Measurements from ENCODE around the gene C3orf38.

C3orf38 gene

DNA sequence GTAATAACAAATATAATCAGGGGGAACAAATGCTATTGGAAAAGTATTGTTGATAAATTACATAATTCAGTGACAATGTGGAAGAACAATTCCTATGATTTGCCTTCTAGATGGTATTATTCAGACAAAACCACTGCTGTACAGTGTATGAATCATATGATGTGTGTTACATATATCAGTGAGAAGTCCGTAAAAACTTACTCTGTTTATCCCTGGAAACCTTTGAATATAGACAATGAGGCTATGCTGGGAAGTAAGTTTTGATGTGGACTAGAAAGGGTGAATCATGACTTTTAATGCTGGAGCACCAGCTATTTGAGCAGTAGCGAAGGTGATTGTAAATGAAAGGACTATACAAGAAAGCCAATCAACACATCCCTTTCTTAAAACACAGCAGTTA is 17.9 kb downstream of the C3orf38 start (continued):
- TF ChIP-seq SETDB1 (IDR thresholded peaks at IDR 0.05; ENCODE audit: insufficient read length, low read length) (no peak), ZNF600 (tag by site-specific recombination; IDR thresholded peaks at IDR 0.05) (no peak), ZNF704 (tag by site-specific recombination; IDR thresholded peaks at IDR 0.05) (no peak), GFI1B (tag by site-specific recombination; IDR thresholded peaks at IDR 0.05) (no peak), ZNF629 (tag by site-specific recombination; IDR thresholded peaks at IDR 0.05) (no peak), ZNF280C (tag by site-specific recombination; IDR thresholded peaks at IDR 0.05) (no peak), ZNF138 (tag by site-specific recombination; IDR thresholded peaks at IDR 0.05; ENCODE audit: borderline replicate concordance) (no peak)
- TF ChIP-seq, protein P1, sequence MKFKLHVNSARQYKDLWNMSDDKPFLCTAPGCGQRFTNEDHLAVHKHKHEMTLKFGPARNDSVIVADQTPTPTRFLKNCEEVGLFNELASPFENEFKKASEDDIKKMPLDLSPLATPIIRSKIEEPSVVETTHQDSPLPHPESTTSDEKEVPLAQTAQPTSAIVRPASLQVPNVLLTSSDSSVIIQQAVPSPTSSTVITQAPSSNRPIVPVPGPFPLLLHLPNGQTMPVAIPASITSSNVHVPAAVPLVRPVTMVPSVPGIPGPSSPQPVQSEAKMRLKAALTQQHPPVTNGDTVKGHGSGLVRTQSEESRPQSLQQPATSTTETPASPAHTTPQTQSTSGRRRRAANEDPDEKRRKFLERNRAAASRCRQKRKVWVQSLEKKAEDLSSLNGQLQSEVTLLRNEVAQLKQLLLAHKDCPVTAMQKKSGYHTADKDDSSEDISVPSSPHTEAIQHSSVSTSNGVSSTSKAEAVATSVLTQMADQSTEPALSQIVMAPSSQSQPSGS (tag by site-specific recombination; IDR thresholded peaks at IDR 0.05; ENCODE audit: low read depth) = no peak

- no peak overlapping the region for H3K27ac ChIP-seq (ENCODE audit: extremely low read depth, low read depth, low read length)
- no peaks in the 10 kb centered on the region for H3K4me1 ChIP-seq (ENCODE audit: control insufficient read depth, insufficient read depth, low read length)
- CTCF ChIA-PET = no interaction called here
- peaks cover 0 to under 1% of the 10 kb centered on the region in 2 experiments; a peak in 1 of 3 replicates for H3K36me3 ChIP-seq (ENCODE audit: control insufficient read depth in 2 of 2, insufficient read depth in 1 of 2, low read length in 2 of 2)
- no peaks in the 10 kb centered on the region for H3K9me3 ChIP-seq (ENCODE audit: control insufficient read depth, insufficient read depth, low read depth, low read length)
- TF ChIP-seq, protein P2, sequence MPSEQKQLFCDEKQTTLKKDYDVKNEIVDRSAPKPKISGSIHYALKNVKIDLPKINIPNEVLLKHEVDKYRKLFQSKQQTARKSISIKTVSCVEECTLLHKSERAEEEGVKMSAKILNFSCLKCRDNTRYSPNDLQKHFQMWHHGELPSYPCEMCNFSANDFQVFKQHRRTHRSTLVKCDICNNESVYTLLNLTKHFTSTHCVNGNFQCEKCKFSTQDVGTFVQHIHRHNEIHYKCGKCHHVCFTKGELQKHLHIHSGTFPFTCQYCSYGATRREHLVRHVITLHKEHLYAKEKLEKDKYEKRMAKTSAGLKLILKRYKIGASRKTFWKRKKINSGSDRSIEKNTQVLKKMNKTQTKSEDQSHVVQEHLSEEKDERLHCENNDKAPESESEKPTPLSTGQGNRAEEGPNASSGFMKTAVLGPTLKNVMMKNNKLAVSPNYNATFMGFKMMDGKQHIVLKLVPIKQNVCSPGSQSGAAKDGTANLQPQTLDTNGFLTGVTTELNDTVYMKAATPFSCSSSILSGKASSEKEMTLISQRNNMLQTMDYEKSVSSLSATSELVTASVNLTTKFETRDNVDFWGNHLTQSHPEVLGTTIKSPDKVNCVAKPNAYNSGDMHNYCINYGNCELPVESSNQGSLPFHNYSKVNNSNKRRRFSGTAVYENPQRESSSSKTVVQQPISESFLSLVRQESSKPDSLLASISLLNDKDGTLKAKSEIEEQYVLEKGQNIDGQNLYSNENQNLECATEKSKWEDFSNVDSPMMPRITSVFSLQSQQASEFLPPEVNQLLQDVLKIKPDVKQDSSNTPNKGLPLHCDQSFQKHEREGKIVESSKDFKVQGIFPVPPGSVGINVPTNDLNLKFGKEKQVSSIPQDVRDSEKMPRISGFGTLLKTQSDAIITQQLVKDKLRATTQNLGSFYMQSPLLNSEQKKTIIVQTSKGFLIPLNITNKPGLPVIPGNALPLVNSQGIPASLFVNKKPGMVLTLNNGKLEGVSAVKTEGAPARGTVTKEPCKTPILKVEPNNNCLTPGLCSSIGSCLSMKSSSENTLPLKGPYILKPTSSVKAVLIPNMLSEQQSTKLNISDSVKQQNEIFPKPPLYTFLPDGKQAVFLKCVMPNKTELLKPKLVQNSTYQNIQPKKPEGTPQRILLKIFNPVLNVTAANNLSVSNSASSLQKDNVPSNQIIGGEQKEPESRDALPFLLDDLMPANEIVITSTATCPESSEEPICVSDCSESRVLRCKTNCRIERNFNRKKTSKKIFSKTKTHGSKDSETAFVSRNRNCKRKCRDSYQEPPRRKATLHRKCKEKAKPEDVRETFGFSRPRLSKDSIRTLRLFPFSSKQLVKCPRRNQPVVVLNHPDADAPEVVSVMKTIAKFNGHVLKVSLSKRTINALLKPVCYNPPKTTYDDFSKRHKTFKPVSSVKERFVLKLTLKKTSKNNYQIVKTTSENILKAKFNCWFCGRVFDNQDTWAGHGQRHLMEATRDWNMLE (tag by site-specific recombination; conservative IDR thresholded peaks at IDR 0.05; ENCODE audit: low read depth) = no peak
- TF ChIP-seq ZNF394 (tag by site-specific recombination; IDR thresholded peaks at IDR 0.05; ENCODE audit: borderline replicate concordance) (no peak), ZNF501 (tag by site-specific recombination; IDR thresholded peaks at IDR 0.05) (no peak), TSHZ1 (tag by site-specific recombination; IDR thresholded peaks at IDR 0.05; ENCODE audit: borderline replicate concordance) (no peak), SALL2 (tag by site-specific recombination; IDR thresholded peaks at IDR 0.05; ENCODE audit: borderline replicate concordance) (no peak), ZNF350 (tag by site-specific recombination; IDR thresholded peaks at IDR 0.05) (no peak), KLF10 (tag by site-specific recombination; IDR thresholded peaks at IDR 0.05) (no peak), ZNF280C (tag by site-specific recombination; IDR thresholded peaks at IDR 0.05) (no peak), KLF9 (tag by site-specific recombination; IDR thresholded peaks at IDR 0.05; ENCODE audit: low read depth) (no peak), ZNF830 (tag by site-specific recombination; IDR thresholded peaks at IDR 0.05; ENCODE audit: low read depth) (no peak), HOXD13 (CRISPR knock-in tag; IDR thresholded peaks at IDR 0.05; ENCODE audit: borderline replicate concordance) (no peak), ZNF175 (tag by site-specific recombination; IDR thresholded peaks at IDR 0.05) (no peak), ZXDB (tag by site-specific recombination; IDR thresholded peaks at IDR 0.05) (no peak), ZNF701 (tag by site-specific recombination; IDR thresholded peaks at IDR 0.05) (no peak)
- no peak overlapping the region for H3K4me3 ChIP-seq (ENCODE audit: low read depth, low read length)
- POLR2A ChIA-PET = no interaction called here
Measured at GRCh38 chr3:88168171-88168570, 18.4 kb downstream of the C3orf38 start.

Data from HEK293 (cell line).